ENCODE data around the gene KAZN. TPM values are rescaled to one million over a fixed set of nuclear protein-coding genes. Genes with fewer than 3 reads are reported as not detected.

KAZN gene
- total RNA-seq, 2 donors from 2014 or later: 9.8 to 12.2 TPM

DNA sequence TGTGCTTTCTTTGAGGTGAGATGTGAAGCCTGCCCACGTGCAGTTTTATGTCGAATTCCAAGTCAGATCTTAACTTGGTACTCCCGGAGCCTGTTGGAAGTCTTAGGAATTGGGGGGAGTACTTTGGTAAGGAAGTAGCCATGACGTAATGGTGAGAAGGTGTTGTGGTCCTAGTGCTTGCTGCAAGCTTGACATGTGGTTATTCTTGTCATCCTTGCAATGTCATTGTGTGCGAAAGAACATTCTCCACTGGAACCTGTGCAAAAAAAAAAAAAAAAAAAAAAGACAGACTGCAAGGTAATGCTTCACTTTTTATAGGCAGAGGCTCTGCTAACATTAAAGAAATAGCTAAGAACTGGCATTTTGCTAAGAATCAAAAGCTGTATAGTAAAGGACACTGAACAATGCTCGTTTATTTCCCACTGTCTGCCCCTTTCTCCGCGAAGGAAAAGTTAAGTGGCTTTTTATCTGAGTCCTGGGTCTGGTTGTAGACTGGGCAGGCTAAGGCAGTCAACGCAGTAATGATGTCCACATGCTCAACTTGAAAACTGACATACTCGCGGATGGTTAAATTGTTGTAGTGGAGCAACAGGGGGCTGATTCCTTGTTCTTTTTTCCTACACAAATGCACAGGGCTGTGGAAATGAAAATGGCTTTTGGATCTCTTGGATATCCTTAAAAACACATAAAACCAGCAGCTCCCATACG is 2.1 kb downstream of the KAZN start:
- peaks cover 31% of the 10 kb centered on the region for H3K27me3 ChIP-seq
- DNase-seq: no peak
- no peaks in the 10 kb centered on the region for H3K36me3 ChIP-seq
- TF ChIP-seq, protein P1, sequence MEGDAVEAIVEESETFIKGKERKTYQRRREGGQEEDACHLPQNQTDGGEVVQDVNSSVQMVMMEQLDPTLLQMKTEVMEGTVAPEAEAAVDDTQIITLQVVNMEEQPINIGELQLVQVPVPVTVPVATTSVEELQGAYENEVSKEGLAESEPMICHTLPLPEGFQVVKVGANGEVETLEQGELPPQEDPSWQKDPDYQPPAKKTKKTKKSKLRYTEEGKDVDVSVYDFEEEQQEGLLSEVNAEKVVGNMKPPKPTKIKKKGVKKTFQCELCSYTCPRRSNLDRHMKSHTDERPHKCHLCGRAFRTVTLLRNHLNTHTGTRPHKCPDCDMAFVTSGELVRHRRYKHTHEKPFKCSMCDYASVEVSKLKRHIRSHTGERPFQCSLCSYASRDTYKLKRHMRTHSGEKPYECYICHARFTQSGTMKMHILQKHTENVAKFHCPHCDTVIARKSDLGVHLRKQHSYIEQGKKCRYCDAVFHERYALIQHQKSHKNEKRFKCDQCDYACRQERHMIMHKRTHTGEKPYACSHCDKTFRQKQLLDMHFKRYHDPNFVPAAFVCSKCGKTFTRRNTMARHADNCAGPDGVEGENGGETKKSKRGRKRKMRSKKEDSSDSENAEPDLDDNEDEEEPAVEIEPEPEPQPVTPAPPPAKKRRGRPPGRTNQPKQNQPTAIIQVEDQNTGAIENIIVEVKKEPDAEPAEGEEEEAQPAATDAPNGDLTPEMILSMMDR (IDR thresholded peaks at IDR 0.05): no peak
- H3K4me3 ChIP-seq: peak overlapping the region; percentile 30
- no peak overlapping the region for H3K9ac ChIP-seq (ENCODE audit: low read depth in 2 of 2, low read length in 2 of 2)
- H3K27ac ChIP-seq: no peak overlapping the region
- no peaks in the 10 kb centered on the region for H3K9me3 ChIP-seq
- intact Hi-C loops (cut with DNase I): no loop called here
- no peaks in the 10 kb centered on the region for H3K4me1 ChIP-seq

DNA sequence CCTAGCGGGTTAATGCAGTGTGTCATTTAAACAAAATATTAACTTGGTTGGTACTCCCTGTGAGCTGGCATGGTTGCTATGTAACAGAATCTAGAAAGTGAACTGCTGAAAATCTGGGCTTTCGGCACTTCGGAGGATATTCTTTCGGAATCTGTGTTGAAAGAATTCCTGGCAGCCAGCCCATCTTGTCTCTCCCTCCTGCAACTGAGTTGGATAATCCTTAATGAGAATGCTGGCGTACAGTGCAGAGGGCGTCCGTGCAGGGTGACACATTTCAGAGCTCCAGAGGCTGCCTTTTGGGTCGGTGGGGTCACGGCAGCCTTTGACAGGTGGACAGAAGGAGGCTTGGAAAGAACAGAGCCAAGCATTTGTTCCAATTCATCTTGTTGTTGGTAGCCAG is 3.7 kb downstream of the KAZN start:
- DNase-seq: peak; percentile 40
- Histone ChIP-seq H3K4me1 (no peaks in the 10 kb centered on the region), H3K27ac (no peak overlapping the region), H3K27me3 (peaks cover 30% of the 10 kb centered on the region), H3K9ac (ENCODE audit: low read depth in 2 of 2, low read length in 2 of 2) (no peak overlapping the region), H3K36me3 (no peaks in the 10 kb centered on the region), H3K4me3 (no peak overlapping the region), H3K9me3 (no peaks in the 10 kb centered on the region)
- intact Hi-C loops (cut with DNase I): no loop called here
- TF ChIP-seq, protein P1 (IDR thresholded peaks at IDR 0.05): no peak

DNA sequence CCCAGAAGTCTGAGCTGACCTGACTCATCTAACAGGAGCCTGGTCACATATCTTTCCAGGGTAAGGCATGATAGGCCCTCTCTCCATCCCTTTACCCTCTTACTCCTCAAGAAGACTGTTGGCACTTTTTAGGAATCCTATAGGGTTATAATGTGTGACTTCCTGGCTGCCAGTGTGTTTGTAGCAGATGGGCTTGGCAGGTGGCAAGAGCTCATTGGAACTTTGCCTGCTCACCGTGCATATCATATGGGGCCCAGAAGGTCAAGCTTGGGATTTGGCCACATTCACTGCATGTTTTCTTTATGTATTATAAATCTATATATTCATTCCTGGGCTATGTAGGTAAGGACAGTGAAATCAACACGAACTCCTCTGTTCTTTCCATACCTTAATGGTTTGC is 5.2 kb downstream of the KAZN start:
- Histone ChIP-seq H3K4me1 (no peaks in the 10 kb centered on the region), H3K9ac (ENCODE audit: low read depth in 2 of 2, low read length in 2 of 2) (no peak overlapping the region), H3K27me3 (peaks cover 15% of the 10 kb centered on the region), H3K9me3 (no peaks in the 10 kb centered on the region), H3K27ac (no peak overlapping the region), H3K36me3 (no peaks in the 10 kb centered on the region), H3K4me3 (no peak overlapping the region)
- no peak for DNase-seq
- intact Hi-C loops (cut with DNase I): no loop called here
- TF ChIP-seq, protein P1 (IDR thresholded peaks at IDR 0.05): no peak

DNA sequence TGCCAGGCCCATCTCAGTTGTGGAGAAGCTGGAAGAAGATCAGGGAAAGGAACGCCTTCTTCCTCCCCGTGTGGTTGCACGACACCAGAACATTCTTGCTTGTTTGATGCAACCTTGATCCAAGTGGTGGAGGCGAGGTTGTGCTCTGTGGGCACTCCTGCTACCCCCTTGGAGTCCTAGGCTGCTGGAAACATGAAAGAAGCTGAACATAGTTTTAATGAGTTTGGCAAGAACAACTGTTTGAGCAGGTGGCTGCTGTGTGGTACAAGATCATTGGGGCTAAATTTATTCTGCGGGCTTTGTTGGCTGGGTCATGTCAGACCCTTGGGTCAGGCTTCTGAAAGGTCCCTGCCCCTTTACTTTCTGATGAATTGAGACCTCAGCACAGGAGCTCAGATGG is 5.9 kb downstream of the KAZN start:
- TF ChIP-seq, protein P1 (IDR thresholded peaks at IDR 0.05): no peak
- DNase-seq: no peak
- no peaks in the 10 kb centered on the region for H3K9me3 ChIP-seq
- H3K36me3 ChIP-seq: no peaks in the 10 kb centered on the region
- H3K27ac ChIP-seq: no peak overlapping the region
- no peak overlapping the region for H3K4me3 ChIP-seq
- H3K9ac ChIP-seq (ENCODE audit: low read depth in 2 of 2, low read length in 2 of 2): no peak overlapping the region
- intact Hi-C loops (cut with DNase I): no loop called here
- H3K4me1 ChIP-seq: no peaks in the 10 kb centered on the region
- H3K27me3 ChIP-seq: peaks cover 7% of the 10 kb centered on the region

DNA sequence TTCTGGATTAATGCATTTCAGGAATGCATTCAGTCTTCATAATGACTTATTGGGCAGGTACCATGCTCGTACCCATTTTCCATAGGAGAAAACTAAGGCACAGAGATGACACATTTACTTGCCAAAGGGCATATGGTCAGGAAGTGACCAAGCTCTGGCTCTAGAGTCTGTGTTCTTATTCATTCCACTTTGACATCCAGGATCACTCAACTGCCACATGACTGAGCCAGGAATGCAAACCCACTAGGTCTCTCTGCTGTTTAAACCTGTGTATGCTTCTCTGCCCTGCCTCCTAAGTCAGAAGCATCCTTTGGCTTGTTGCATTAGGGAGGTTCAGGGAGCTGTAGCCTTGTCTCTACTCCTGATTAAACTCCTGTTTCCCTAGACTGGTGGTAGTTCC is 7.5 kb downstream of the KAZN start:
- no peaks in the 10 kb centered on the region for H3K4me1 ChIP-seq
- no peaks in the 10 kb centered on the region for H3K36me3 ChIP-seq
- TF ChIP-seq, protein P1 (IDR thresholded peaks at IDR 0.05): no peak
- DNase-seq: no peak
- H3K9ac ChIP-seq (ENCODE audit: low read depth in 2 of 2, low read length in 2 of 2): no peak overlapping the region
- no peak overlapping the region for H3K27ac ChIP-seq
- intact Hi-C loops (cut with DNase I): no loop called here
- H3K4me3 ChIP-seq: no peak overlapping the region
- H3K27me3 ChIP-seq: peaks cover 2% of the 10 kb centered on the region
- H3K9me3 ChIP-seq: no peaks in the 10 kb centered on the region

All from colonic mucosa (tissue), 4 donors.